ENCODE measurements around the gene LARP1.

The LARP1 gene

DNA sequence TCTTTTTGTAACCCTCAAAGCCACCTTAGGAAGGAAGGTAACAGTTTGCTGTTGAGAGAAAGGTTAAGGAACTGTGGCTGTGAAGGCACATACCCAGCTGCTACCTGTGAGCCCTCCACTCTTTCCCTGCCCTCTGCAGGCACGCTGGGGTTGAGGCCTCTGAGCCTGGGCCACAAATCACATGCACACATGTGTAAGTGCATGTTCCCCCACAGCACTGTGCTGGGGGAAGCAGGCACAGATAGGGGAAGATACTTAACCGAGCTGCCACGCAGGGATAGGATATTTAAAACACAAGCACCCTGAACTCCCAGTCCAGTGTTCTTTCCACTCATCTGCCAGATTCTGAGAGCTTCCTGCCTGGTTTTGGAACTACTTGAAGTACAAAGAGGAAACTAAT lies 18.1 kb downstream of the LARP1 start:
- Histone ChIP-seq H3K18ac (ENCODE audit: low read length) (no peak overlapping the region), H3K9ac (ENCODE audit: low read length) (no peak overlapping the region), H4K91ac (ENCODE audit: low read depth, low read length) (no peak overlapping the region), H3K14ac (ENCODE audit: low read length) (no peak overlapping the region), H4K8ac (ENCODE audit: low read depth, low read length) (no peak overlapping the region), H2AK5ac (ENCODE audit: low read length) (no peak overlapping the region), H2BK12ac (ENCODE audit: low read length) (no peak overlapping the region), H3K9me3 (ENCODE audit: insufficient read depth, low read depth, low read length) (peaks cover 2% of the 10 kb centered on the region), H3K4me1 (ENCODE audit: control insufficient read depth in 1 of 2, insufficient read depth in 2 of 2, low read length in 2 of 2) (peaks cover 20 to 23% of the 10 kb centered on the region in 2 experiments), H3K27me3 (ENCODE audit: insufficient read depth, low read length) (no peaks in the 10 kb centered on the region), H4K12ac (ENCODE audit: low read depth, low read length) (no peak overlapping the region), H2BK5ac (ENCODE audit: low read depth, low read length, poor library complexity) (no peak overlapping the region), H3K4me3 (ENCODE audit: low read depth, low read length) (no peak overlapping the region), H2AFZ (ENCODE audit: insufficient read depth, low read length, poor library complexity) (no peak overlapping the region), H3K79me1 (ENCODE audit: low read length) (peaks cover 2% of the 10 kb centered on the region), H3K36me3 (ENCODE audit: control insufficient read depth in 1 of 2, insufficient read depth in 2 of 2, low read length in 2 of 2) (peaks cover 0 to 3% of the 10 kb centered on the region in 2 experiments), H3K4ac (ENCODE audit: low read depth, low read length) (peak overlapping the region; percentile 65), H3K79me2 (ENCODE audit: control insufficient read depth, insufficient read depth, low read length, poor library complexity) (peaks cover 43% of the 10 kb centered on the region), H3K23ac (ENCODE audit: low read length) (no peak overlapping the region), H3K4me2 (ENCODE audit: low read length) (no peak overlapping the region), H3K27ac (ENCODE audit: low read depth, low read length) (no peak overlapping the region), H2BK120ac (ENCODE audit: insufficient read depth, low read length, poor library complexity) (no peak overlapping the region)
- DNase-seq, result no peak
- no CpG with 5 or more reads among the region's 3 CpGs for WGBS (ENCODE audit: extremely low coverage, insufficient coverage, insufficient read length)

DNA sequence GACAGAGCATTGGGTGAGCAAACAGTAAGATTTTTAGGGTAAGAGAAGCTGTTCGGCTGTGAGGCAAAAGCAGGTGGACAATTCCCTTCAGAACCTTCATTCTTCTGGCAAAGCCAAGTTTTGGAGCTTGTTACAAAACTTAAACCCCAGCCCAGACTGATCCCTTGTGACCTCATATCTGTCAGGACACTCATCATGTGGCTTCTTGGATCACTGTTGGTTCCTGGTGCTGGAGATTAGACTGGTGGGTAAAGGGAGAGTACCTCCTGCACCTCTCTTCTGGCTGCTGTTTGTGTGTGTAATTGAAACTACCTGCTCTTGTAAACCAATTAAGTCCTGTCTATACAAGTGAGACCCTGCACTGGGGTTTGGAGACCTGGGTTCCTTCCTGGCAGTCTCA lies 21.0 kb downstream of the LARP1 start:
- Histone ChIP-seq H3K9ac (ENCODE audit: low read length) (no peak overlapping the region), H4K12ac (ENCODE audit: low read depth, low read length) (no peak overlapping the region), H2AK5ac (ENCODE audit: low read length) (no peak overlapping the region), H2BK120ac (ENCODE audit: insufficient read depth, low read length, poor library complexity) (no peak overlapping the region), H3K14ac (ENCODE audit: low read length) (no peak overlapping the region), H3K18ac (ENCODE audit: low read length) (no peak overlapping the region), H2BK5ac (ENCODE audit: low read depth, low read length, poor library complexity) (no peak overlapping the region), H3K4me3 (ENCODE audit: low read depth, low read length) (no peak overlapping the region), H3K4ac (ENCODE audit: low read depth, low read length) (peak overlapping the region; percentile 65), H3K9me3 (ENCODE audit: insufficient read depth, low read depth, low read length) (peaks cover 2% of the 10 kb centered on the region), H3K4me2 (ENCODE audit: low read length) (no peak overlapping the region), H3K4me1 (ENCODE audit: control insufficient read depth in 1 of 2, insufficient read depth in 2 of 2, low read length in 2 of 2) (peaks cover 10 to 17% of the 10 kb centered on the region in 2 experiments), H3K36me3 (ENCODE audit: control insufficient read depth in 1 of 2, insufficient read depth in 2 of 2, low read length in 2 of 2) (peaks cover 3 to 5% of the 10 kb centered on the region in 2 experiments), H4K91ac (ENCODE audit: low read depth, low read length) (no peak overlapping the region), H3K27ac (ENCODE audit: low read depth, low read length) (no peak overlapping the region), H3K27me3 (ENCODE audit: insufficient read depth, low read length) (no peaks in the 10 kb centered on the region), H4K8ac (ENCODE audit: low read depth, low read length) (no peak overlapping the region), H2AFZ (ENCODE audit: insufficient read depth, low read length, poor library complexity) (no peak overlapping the region), H3K79me2 (ENCODE audit: control insufficient read depth, insufficient read depth, low read length, poor library complexity) (peaks cover 38% of the 10 kb centered on the region), H2BK12ac (ENCODE audit: low read length) (no peak overlapping the region), H3K79me1 (ENCODE audit: low read length) (peaks cover 2% of the 10 kb centered on the region), H3K23ac (ENCODE audit: low read length) (no peak overlapping the region)
- DNase-seq, result no peak
- WGBS (ENCODE audit: extremely low coverage, insufficient coverage, insufficient read length), result no CpG with 5 or more reads among the region's 1 CpG

DNA sequence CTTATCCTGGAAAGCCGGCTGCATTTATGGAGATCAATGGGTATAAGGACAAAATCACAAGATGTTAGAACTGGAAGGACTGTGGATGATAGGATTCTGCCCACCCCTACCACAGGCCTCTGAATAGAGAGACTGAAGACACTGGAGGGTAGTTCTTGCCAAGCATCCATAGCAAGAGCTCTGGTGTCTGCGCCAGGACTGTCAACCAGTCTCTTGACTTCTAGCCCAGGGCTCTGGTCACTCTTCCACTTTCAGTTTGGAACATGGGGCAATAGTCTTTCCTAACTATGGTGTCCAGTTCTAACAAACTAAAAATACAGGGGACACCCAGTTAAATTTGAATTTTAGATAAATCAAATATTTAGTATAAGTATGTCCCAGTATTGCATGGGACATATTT lies 23.4 kb downstream of the LARP1 start:
- no peak overlapping the region for H3K14ac ChIP-seq (ENCODE audit: low read length)
- H2BK5ac ChIP-seq (ENCODE audit: low read depth, low read length, poor library complexity), result no peak overlapping the region
- no peak overlapping the region for H2AFZ ChIP-seq (ENCODE audit: insufficient read depth, low read length, poor library complexity)
- H2BK12ac ChIP-seq (ENCODE audit: low read length), result no peak overlapping the region
- H3K4me2 ChIP-seq (ENCODE audit: low read length), result no peak overlapping the region
- H3K4me3 ChIP-seq (ENCODE audit: low read depth, low read length), result no peak overlapping the region
- no peak overlapping the region for H3K27ac ChIP-seq (ENCODE audit: low read depth, low read length)
- H3K9me3 ChIP-seq (ENCODE audit: insufficient read depth, low read depth, low read length), result peaks cover 2% of the 10 kb centered on the region
- peaks cover 15 to 17% of the 10 kb centered on the region in 2 experiments for H3K4me1 ChIP-seq (ENCODE audit: control insufficient read depth in 1 of 2, insufficient read depth in 2 of 2, low read length in 2 of 2)
- no peak overlapping the region for H3K18ac ChIP-seq (ENCODE audit: low read length)
- H3K9ac ChIP-seq (ENCODE audit: low read length), result no peak overlapping the region
- H3K36me3 ChIP-seq (ENCODE audit: control insufficient read depth in 1 of 2, insufficient read depth in 2 of 2, low read length in 2 of 2), result peaks cover 3 to 5% of the 10 kb centered on the region in 2 experiments
- no peak overlapping the region for H4K91ac ChIP-seq (ENCODE audit: low read depth, low read length)
- no peak overlapping the region for H3K23ac ChIP-seq (ENCODE audit: low read length)
- WGBS (ENCODE audit: extremely low coverage, insufficient coverage, insufficient read length), result no CpG with 5 or more reads among the region's 2 CpGs
- H3K79me2 ChIP-seq (ENCODE audit: control insufficient read depth, insufficient read depth, low read length, poor library complexity), result peaks cover 46% of the 10 kb centered on the region
- H4K12ac ChIP-seq (ENCODE audit: low read depth, low read length), result no peak overlapping the region
- H3K79me1 ChIP-seq (ENCODE audit: low read length), result no peaks in the 10 kb centered on the region
- H2BK120ac ChIP-seq (ENCODE audit: insufficient read depth, low read length, poor library complexity), result no peak overlapping the region
- no peaks in the 10 kb centered on the region for H3K27me3 ChIP-seq (ENCODE audit: insufficient read depth, low read length)
- H4K8ac ChIP-seq (ENCODE audit: low read depth, low read length), result no peak overlapping the region
- DNase-seq, result no peak
- H3K4ac ChIP-seq (ENCODE audit: low read depth, low read length), result peak overlapping the region; percentile 64
- no peak overlapping the region for H2AK5ac ChIP-seq (ENCODE audit: low read length)

DNA sequence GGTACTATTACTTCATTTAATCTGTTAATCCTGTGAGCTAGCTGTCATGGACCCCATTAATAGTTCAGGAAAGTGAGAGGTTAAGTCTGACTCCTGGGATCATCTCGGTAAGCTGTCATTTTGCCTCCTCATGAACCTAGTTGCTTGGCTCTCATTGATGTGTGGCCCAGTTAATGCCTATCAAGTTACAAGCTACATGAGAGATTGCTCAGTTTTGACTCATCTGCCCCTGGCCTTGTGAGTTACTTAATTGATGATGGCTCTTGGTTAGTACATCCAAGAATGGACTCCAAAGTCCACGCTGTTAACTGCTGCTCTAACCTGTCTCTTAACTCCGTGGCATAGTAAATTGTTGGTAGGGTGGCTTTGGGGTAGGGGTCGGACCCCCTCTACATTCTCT lies 23.9 kb downstream of the LARP1 start:
- no peak overlapping the region for H3K4me2 ChIP-seq (ENCODE audit: low read length)
- no peak overlapping the region for H3K4me3 ChIP-seq (ENCODE audit: low read depth, low read length)
- peaks cover 3% of the 10 kb centered on the region for H3K9me3 ChIP-seq (ENCODE audit: insufficient read depth, low read depth, low read length)
- H2BK5ac ChIP-seq (ENCODE audit: low read depth, low read length, poor library complexity), result no peak overlapping the region
- no peaks in the 10 kb centered on the region for H3K27me3 ChIP-seq (ENCODE audit: insufficient read depth, low read length)
- peaks cover 2 to 5% of the 10 kb centered on the region in 2 experiments for H3K36me3 ChIP-seq (ENCODE audit: control insufficient read depth in 1 of 2, insufficient read depth in 2 of 2, low read length in 2 of 2)
- DNase-seq, result peak; percentile 41 to 73
- H4K12ac ChIP-seq (ENCODE audit: low read depth, low read length), result no peak overlapping the region
- no peak overlapping the region for H3K23ac ChIP-seq (ENCODE audit: low read length)
- no peak overlapping the region for H4K91ac ChIP-seq (ENCODE audit: low read depth, low read length)
- H3K4me1 ChIP-seq (ENCODE audit: control insufficient read depth in 1 of 2, insufficient read depth in 2 of 2, low read length in 2 of 2), result peaks cover 16 to 20% of the 10 kb centered on the region in 2 experiments
- no peak overlapping the region for H2AFZ ChIP-seq (ENCODE audit: insufficient read depth, low read length, poor library complexity)
- H3K4ac ChIP-seq (ENCODE audit: low read depth, low read length), result no peak overlapping the region
- H2BK12ac ChIP-seq (ENCODE audit: low read length), result no peak overlapping the region
- H3K27ac ChIP-seq (ENCODE audit: low read depth, low read length), result no peak overlapping the region
- H3K9ac ChIP-seq (ENCODE audit: low read length), result no peak overlapping the region
- H4K8ac ChIP-seq (ENCODE audit: low read depth, low read length), result no peak overlapping the region
- no peaks in the 10 kb centered on the region for H3K79me1 ChIP-seq (ENCODE audit: low read length)
- H2BK120ac ChIP-seq (ENCODE audit: insufficient read depth, low read length, poor library complexity), result no peak overlapping the region
- peaks cover 46% of the 10 kb centered on the region for H3K79me2 ChIP-seq (ENCODE audit: control insufficient read depth, insufficient read depth, low read length, poor library complexity)
- H3K14ac ChIP-seq (ENCODE audit: low read length), result no peak overlapping the region
- no CpG with 5 or more reads among the region's 4 CpGs for WGBS (ENCODE audit: extremely low coverage, insufficient coverage, insufficient read length)
- no peak overlapping the region for H3K18ac ChIP-seq (ENCODE audit: low read length)
- no peak overlapping the region for H2AK5ac ChIP-seq (ENCODE audit: low read length)
